Measurements from ENCODE around the gene PFDN6.

PFDN6 gene

DNA sequence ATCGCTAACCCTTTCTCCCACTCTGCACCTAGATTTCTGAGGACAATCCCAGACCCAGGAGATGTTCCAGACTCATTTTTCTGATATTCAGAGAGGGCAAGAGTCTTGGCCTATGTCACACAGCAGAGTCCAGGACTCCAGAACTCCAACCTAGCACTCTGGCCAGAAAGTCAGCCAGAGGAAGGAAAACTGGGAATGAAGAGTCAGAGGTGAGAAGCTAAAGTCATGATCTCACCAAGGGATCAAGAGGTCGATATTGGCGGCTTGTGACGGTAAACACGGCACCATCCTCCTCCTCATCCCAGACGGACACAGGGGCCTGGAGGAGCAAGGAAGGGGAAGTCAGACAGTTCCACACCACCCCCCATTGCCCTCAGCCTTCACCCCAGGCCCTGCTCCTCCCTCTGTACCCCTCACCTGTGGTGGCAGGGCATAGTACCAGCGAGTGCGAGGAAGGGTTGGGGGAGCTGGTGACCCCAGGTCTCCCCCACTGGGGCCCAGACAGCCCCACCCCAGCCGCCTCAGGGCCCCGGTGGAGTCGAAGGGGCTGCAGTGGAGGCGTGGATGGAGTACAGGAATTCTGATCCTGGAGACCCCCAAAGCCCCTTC is 7.5 kb downstream of the PFDN6 start:
- no peak for DNase-seq

DNA sequence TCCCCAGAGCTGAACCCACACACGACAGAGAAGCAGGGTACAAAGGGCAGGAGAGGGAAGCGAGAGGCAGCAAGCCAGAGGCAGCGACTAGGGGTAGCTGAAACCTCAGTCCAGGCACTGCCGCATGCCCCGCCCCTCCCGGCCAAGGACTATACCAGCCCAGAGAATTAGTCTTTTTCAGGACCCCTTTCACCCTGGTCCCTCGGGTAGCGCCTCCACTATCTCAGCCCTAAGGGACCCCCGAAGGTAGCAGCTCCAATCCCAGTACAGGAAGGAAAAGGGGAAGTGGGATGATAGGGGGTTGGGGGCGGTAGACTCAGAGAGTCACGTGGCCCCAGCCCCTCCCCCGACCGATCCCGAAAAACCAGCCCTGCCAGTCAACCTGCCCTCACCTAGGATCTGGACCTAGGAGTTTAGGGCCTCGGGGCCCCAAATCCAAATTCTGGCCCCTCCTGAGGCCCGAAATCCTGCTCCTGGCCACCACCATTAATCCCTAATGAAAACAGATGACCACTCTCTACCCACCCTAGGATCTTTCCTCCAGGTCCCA is 8.1 kb downstream of the PFDN6 start:
- DNase-seq, result no peak

DNA sequence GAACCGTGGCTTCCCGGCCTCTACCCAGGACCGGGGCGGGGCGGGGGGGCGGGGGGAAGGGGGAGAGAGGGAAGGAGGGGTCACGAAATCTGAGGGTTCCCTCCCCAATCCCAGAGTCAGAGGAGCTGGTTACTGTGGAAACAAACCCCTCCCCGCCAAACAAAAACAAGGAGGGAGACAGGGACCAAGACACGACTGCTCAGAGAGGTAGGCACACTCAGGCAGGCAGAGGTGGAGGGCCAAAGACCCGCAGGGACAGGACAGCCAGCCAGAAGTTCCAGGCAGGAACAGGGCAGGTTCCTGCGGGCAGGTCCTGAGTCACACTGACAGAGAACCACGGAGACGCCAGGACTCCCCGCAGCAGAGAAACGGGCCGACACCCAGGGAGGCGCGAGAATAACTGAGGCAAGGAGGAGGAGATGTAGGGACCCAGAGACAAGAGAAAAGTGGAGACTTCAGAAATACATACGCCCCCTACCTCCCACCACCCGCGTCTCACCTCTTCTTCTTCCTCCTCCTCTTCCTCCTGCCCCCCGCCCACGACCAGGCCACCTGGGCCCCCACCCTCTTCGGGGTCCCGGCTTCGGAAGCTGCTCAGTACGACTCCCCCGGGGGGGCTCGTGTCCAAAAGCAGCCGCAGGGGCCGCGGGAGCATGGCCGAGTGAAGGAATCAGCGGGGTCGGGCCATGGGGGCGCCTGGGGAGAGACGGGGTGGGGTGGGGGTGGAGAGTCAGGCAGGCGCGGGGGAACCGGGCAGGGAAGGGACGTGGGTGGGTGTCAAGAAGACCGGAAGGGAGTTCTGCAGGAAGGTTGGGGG is 8.8 kb downstream of the PFDN6 start:
- DNase-seq, result peak; percentile 80

DNA sequence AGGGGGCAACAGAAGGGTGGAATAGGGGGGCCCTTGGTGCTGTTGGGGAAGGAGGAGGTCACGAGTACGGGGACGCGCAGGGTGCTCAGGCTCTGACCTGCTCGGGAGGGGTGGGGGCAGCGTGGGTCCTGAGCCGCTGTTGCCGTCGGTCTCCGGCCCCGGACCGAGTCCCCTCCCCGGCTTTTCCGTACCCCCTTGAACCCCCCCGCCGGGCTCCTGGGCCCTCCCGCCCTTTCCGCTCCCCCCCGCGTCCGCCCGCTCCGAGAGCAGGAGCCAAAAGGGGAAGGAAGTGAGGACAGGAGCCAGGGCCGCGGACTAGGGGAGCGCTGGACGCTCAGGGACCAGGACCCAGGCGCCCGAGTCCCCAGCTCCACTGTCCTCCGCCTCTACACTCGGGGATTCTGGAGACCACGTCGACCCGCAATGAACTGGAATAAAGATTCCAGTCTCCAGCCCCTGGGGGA is 9.4 kb downstream of the PFDN6 start, which contains the start of gene RGL2:
Gene RGL2, minus strand, starts transcription at position 170 of the 464 bp plus-strand sequence. CDS start 332 bp downstream, outside the sequence.
- DNase-seq, result no peak

DNA sequence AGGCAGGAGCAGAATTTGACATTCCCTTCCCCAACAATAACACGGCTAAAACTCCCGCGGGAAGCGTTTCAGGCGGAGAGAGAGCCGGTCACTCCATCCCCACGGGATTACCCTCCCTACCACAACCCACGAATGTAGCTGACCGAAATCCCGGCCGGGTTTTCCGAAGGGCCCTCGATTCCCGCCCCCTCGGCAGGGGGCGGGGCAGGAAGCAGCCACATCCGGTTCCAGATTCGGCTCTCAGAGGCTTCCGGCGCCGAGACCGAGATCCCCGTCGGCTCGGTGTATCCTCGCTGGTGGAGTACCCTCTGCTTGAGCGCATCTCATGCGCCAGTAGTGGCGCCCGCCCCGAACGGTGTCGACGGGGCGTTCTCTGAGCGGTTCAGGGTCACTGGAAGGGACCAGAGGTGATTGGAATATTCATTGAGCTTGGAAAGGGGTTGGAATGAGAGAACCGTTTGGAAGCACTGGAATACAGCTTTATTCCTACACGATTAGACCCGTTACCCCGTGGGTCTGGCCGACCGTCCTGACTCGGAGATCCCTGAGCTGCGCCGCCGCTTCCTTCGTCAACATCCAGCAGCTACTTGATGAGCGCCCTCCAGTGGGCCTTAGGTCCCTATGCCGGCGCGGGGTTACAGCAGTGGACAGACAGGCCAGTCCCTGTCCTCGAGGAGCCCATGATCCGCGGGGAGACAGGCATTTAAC is 10.0 kb downstream of the PFDN6 start:
- DNase-seq, result peak; percentile 97

DNA sequence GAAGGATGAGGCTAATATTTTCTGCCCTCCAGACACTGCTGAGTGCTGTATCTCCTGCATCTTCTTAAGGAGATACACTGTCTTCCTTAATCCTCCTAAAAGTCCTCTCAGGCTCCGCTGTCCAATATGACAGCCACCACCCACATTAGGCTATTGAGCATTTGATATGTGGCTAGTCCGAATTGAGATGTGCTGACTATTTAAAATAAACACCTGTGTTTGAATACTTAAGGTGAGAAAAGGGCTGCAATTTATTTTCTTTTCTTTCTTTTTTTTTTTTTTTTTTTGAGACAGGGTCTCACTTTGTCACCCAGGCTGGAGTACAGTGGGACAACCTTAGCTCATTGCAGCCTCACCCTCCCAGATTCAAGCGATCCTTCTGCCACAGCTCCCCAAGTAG is 12.5 kb downstream of the PFDN6 start:
- no peak for DNase-seq

DNA sequence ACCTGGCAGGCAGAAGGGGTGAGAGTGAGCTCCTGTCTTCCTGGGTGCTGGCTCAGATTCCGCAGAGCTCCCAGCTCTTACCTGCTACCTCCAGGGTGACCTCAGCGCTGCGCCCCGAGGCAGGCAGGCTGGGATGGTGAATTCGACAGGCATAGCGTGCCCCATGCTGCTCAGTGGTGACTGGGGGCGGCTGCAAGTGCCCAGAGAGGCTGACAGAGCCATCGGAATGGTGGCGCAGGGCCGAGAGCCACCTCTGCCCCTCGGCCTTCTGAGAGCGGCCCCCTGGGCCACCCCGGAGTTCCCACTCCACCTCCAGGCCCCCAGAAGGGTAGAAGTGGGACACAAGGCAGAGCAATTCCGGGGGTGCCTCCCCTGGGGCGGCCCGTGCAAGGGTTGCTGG is 14.8 kb downstream of the PFDN6 start:
- no peak for DNase-seq

DNA sequence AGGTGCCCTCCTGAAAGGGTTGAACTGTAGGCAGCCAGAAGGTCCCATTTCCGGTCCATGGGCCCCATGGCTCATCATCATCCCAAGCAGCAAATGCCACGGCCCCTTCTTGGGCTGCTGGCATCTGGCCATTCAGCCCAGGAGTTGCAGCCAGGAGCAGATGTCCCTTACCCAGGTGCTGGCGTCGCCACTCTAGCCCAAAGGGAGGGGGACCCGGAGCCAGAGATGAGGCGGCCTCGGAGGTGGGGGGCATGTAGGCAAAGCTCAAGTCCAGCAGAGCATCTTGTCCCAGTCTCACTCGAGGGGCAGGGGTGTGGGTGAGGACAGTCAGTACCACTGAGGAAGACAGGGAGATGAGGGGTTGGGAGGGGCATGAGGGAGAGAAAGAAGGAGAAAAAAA is 15.7 kb downstream of the PFDN6 start:
- no peak for DNase-seq

DNA sequence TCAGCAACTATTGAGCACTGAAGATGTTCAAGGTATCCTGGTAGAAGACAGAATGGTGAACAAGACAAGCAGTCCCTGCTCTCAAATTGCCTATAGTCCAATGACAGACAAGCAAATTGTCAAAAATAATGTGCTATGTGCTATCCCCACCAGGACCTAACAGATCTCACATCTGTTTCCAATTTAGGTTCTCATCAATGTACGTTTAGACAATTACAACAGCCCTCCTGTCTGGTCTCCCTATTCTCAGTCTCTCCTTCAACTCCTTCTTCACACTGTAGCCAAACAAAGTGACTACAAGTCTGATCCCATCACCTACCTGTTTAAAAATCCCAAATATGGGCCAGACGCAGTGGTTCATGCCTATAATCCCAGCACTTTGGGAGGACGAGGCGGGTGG is 17.0 kb downstream of the PFDN6 start:
- no peak for DNase-seq

DNA sequence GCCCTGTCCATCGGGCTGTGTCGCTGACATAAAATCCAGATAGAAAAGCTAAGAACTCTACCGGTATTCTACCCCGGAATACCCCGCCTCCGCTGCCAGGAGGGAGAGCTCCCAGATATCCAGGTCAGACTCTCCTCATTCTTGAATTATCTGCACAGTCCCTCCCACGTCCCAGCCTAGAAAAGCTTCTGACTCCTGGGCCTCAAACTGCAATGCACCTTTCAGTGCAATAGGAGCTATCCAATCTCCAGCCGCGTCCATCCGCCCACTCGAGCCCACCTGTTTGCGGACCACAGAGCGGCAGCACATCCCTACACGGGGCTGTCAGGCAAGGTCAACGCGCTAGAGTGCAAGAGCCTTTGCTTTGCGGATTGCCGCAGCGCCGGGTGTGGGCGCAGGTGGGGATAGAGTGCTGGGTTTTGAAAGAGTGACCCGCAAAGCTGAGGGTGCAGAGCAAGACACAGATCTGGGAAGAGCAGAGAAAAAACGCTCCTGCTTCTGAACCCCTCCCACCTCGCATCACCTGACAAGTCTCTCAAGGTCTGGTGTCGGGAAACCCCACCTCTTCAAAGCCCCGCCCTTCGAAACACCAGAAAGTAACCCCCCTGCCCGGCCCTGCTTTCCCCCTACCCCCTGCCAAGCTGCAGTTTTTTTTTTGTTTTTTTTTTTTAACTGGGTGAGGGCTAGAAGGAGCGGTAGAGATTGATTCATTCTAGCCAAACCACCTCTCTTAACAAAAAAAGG is 23.1 kb downstream of the PFDN6 start:
- DNase-seq, result peak; percentile 83

DNA sequence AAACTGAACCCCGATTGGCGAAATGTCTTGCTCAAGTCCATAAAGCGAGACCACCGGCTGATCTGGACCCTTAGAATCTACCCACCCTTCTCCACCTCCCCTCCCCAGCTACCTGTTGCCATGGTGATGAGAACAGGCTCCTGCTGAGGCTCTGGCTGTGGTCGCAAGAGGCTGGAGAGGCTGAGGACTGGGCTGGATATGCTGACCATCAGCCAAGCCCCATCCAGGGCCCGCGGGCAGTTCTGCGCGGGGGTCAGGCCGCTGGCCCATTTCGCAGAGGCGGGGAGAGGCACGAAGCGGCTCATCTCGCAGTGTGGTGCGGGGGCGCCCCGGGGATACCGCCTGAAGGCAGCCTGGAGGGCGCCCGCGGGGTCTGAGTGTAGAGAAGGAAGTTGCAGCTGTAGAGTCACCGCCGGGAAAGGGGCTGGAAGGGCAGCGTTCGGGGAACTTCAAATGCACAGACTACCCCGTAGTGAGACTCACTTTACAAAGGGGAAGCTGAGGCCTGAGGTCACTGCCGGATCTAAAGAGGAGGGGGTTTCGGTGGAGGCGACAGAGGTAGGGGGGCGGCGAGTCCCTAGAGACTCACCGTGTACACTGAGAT is 23.8 kb downstream of the PFDN6 start:
- DNase-seq, result peak; percentile 82

DNA sequence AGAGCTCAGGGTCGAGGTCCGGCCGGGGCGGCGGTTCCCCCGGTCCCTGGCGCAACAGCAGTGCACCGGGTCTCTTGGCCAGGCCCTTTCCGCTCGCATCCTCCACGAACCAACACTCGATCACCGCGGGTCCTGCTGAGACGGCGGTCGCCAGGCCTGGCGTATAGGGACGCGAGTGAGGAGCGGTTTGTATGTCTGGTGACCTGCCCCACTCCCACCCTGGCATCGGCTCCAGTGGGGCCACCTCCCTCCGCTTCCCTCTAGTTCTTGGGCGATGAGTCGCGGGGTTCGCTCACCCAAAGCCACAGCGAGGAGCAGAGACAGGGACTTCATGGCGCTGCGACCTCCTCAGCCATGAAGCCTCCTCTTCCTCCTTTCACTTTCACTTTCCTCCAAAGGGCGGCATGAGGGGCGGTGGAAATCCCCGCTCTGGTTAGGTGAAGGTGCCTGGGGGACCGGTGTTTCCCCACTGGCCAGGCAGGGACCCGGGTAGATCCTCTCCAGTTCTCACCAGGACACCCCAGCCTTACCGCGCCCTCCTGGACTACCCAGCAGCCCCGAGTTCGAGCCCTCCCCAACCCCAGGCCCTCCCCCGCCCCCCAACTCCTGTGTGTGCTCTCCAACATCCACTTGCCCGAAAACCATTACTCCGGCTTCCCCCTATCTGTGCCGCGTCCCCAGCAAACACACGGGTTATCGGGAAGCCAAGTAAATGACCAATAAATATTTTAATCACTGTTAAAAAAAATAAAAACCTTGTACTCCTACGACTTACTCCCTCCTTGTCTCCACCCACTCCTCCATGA is 24.5 kb downstream of the PFDN6 start, which contains the start of gene TAPBP:
Gene TAPBP, minus strand, starts transcription at position 370 of the 806 bp plus-strand sequence. Its CDS starts 37 bp downstream, at position 333.
- peak; percentile 92 for DNase-seq

DNA sequence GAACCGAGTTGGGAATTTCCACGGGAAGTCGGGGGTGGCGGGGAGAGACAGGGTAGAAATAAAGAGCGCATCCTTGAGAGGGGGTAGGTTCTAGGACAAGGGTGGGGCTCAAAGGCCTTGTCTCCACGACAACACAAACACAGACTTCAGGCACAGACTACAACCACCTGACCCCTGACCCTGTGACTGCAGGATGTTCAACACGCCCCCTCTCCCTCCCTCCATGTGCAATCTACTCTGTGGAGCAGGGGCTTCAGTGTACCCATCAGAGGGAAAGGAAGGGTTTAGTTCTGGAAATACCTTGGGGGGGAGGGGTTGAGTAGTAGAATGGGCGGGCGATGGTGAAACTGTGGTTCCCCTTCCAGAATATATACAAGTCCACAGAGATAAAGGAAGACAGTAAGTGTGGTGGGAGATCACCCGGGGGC is 25.1 kb downstream of the PFDN6 start:
- DNase-seq, result peak; percentile 82

DNA sequence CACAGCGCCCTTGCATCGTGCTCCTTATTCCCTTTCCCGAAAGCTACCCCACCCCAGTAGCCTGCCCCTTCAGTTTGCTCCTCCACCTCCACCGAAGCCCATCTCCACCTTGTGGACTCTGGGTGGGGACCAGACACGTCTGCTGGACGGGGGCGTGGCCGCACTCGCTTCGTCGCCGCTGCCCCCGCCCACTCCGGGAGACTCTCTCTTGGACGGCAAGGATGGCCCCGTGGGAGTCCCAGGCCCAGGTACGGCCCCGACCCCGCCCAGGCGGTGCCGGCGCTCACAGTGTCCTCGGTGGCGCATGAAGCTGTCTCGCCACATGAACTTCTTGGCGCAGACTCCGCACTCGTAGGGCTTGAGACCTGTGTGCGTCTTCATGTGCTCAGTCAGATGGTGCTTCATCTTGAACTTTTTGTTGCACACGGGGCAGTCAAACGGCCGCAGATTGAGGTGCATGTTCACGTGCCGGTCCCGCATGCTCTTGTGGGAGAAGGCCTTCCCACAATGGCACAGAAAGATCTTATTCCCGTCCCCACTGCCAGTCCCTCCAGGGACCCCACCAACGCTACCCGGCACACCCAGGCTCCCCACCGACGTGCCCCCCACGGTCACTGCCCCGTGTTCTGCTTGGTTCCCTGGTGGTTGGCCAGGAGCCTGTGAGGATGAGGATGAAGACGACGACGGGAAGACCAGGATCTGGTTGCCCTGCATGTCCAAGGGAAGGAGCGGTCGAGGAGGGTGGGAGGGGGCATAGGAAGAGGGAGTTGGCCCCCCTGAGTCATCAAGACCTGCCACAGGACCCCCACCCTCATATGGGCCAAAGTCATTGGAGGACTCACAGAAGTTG is 25.8 kb downstream of the PFDN6 start:
- no peak for DNase-seq

DNA sequence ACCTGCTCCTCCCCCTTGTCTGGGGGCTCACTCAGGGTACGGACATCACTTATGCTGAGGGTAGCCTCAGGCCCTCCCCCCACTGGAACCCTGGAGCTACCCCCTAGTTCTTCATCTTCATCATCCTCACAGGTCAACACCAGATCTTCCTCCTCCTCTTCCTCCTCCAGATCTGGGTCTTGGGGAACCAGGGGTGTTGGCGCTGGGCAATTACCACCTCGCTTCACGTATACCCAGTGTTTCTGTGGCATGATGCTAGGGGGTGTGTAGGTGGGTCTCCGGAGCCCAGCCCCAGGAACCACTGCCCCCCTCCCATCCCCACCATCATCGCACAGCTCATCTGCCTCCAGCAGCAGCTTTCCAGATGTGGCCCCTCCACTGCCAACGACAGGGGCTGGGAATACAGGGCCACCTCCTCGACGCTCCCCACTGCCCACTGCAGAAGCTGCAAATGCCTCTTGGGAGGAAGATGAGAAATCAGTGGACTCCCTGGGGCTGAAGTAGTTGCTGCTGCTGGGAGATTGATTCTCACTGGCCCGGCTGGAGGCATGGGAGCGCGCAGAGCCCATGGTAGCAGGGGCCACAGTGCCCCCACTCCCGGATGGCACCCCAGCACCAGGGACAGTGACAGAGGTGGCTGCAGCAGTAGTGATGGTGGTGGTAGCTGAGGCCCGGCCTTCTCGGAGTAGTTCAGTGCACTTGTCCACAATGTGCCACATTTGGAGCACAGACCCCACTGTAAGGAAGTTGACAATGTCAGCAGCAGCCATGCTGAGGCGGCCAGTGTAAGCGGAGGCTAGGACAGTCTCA is 26.6 kb downstream of the PFDN6 start:
- no peak for DNase-seq

DNA sequence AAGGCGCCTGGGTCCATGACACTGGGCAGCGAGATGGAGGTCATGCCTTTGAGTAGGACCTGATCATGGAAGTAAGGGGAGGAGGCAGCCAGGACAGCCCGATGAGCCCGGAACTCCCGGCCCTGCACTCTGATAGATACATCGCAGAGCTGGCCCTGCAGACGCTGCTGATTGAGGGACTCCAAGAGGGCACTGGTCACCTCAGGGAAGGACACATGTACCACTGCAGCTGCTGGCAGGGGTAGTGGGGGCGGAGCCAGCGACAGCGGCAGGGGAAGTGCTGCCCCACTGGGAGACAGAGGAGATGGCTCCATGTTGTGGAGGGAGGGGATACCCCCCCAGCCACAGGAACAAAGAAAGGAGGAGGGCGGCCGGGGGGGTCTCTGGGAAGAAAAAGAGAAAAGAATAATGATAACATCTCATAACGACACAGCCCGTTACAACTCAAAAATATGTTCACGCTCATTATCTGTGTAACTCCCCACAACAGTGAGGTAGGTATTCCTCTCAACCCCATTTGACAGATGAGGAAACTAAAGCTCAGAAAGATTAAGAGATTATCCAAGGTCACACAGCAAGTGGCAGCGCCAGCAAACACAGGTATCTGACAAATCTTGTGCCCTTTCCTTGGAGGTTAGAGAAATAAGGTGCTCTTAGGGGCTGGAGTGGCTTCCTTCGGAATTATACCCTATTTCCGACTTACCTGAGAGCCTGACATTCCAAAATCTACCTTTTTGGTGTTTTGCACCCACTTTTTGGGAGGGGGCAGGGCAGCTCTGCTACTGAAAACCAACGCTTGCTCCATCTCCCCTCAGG is 27.4 kb downstream of the PFDN6 start:
- no peak for DNase-seq

DNA sequence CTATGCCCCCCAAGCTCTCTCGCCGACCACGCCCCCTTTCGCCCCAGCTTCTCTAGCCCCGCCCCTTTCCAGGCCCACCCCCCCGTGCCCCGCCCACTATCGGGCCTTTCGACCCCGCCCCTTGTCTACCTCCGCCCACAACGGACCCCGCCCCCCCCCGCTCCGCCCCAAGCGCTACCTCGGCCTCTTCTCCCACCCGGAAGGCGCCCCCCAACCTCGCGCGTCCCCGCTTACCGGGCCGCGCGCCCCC is 27.9 kb downstream of the PFDN6 start:
- no peak for DNase-seq

DNA sequence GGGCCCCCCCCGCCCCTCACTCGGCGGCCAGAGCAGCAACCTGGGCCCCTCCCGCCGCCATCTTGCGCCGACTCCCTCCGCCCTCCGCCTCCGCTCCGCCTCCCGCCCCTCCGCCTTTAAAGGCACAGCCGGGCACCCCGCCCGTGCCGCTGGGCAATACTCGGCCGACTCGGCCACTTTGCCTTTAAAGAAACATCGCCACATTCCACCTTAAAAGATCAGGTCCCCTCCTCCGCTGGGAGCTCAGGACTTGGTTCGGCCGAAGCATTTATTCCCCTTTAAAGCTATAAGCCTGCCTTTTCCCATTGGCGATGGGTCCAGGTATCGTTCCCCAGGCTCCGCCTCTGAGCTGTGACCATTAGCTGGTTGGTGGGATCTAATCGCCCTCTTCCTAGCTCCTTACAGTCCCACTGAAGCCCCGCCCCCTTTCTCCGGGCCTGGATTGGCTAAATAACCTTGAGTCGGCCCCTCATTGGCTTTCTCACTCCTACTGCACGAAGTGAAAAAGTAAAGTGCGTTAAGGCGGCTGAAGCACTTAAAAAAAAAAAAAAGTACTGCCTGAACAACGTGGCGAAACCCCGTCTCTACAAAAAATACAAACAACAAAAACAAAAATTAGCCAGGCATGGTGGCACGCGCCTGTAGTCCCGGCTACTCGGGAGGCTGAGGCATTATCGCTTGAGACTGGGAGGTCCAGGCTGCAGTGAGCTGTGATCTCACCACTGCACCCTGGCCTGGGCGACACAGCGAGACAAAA is 28.4 kb downstream of the PFDN6 start, which contains the start of gene ZBTB22:
Gene ZBTB22, minus strand, starts transcription at position 76 of the 757 bp plus-strand sequence. CDS start 828 bp downstream, outside the sequence.
- DNase-seq, result peak; percentile 97
